GM19395 (cell line): Measurements from ENCODE around the gene AQP12B.
"Not testable (repeated sequence)": the region's sequence is repeated elsewhere in the genome, so short reads cannot be mapped to it uniquely, and the experiment has no call there.

ENCODE experiments used
- ATAC-seq: cut with Tn5 transposase; IDR thresholded peaks from one replicate; pipeline ENCODE4 v1.9.1; 2021; ENCODE audit warnings: mild to moderate bottlenecking, moderate library complexity; ENCODE audit not compliant: unreplicated experiment

The AQP12B gene

DNA sequence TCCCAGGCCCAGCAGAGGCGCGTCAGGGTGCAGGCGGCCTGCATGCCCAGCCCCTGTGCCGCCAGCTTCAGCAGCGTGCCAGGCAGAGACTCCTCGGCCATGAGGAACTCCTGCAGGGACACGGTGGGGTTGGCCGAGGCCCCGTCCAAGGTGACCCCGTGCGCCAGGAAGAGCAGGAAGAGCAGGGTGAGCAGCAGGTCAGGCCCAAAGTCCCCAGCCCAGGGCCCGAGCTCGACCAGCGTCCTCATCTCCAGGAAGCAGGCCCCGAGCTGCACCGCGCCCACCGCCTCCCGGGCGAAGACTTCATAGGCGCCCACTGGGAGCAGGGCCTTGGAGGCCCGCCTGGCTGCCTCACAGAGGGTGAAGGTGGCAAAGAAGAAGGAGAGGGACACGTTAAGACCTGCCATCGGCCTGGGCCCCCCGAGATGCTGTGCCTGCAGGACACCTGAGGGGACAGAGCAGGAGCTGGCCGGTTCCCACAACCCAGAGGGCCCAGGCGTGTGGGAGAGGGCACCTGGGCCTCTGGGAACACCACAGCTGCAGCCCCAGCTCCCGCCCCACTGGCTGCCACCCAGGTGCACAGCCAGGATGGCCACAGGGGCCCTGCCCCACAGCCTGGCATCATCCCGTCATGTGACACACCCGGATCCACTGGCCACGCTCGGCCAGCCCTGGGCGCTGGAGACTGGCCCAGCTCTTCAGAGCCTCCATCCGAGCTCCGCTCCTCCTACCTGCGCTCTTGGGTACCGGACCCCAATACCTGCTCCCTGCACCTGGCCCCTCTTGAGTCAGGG lies at the start of gene AQP12B:
Gene AQP12B, minus strand, starts transcription at position 455 of the 794 bp plus-strand sequence. Its CDS starts 48 bp downstream, at position 407.
- ATAC-seq: not testable (repeated sequence)

- ATAC-seq: no peak
Observed at GRCh38 chr2:240732184-240732583, 49.5 kb upstream of the AQP12B start.

GRCh38 chr2:240731178-240731545 lies 48.5 kb upstream of the AQP12B start:
- no peak for ATAC-seq

GRCh38 chr2:240730501-240731177 lies 48.0 kb upstream of the AQP12B start:
- ATAC-seq: no peak

DNA sequence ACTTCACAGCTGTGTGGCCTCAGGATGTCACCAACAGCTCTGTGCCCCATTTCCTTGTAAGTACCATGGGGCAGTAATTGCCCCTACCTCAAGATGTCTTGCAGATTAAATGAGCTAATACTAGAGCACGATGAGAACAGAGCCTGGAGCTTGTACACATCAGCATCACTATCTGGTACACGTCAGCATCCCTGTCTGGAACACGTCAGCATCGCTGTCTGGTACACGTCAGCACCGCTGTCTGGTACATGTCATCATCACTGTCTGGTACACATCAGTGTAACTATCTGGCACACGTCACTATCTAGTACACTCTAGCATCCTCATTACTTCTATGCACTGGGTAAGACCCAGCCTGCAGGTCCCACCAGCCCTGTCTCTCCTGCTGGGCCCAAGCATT lies 46.1 kb upstream of the AQP12B start:
- ATAC-seq: no peak

DNA sequence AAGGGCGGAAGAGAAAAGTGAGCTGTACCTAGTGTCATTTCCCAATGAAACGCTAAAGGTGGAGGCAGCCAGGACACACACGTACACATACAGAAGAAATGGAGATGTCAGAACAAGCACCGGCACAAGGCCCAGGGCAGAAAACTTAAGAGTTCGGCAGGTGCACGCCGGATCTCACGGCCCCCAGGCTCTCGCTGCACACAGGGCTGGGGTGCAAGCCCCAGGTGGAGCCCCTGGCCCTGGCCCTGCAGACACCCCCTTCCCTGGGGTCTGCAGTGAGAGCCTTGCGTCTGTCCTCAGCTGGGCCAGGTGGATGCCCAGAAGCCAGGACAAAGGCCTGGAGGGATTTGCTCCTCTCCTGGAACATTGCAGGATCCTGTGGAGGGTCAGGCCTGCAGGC lies 45.7 kb upstream of the AQP12B start:
- ATAC-seq: no peak

- no peak for ATAC-seq
Observed at GRCh38 chr2:240727913-240728312, 45.2 kb upstream of the AQP12B start.

DNA sequence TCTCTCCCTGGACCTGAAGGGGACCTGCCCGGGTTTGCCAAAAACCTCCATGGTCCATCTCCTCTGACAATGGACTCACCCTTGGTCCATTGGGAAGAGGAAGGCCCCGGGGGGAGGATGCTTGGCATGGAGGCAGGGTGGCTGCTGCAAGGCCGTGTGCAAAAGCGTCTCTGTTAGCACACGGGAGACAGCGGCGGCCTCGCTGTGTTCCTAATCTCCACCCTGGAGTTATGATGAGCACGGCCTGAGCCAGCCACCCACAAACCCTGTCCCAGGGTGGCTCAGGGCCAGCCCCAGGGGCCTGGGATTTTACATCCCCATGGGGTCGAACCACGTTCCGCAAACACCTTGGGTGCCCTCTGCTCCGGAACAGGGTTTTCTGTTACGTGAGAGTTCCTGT lies 44.8 kb upstream of the AQP12B start:
- ATAC-seq: no peak

- no peak for ATAC-seq
Observed at GRCh38 chr2:240726876-240727275, 44.2 kb upstream of the AQP12B start.

- no peak for ATAC-seq
Observed at GRCh38 chr2:240725671-240726070, 43.0 kb upstream of the AQP12B start.

- no peak for ATAC-seq
Observed at GRCh38 chr2:240725266-240725665, 42.6 kb upstream of the AQP12B start.

DNA sequence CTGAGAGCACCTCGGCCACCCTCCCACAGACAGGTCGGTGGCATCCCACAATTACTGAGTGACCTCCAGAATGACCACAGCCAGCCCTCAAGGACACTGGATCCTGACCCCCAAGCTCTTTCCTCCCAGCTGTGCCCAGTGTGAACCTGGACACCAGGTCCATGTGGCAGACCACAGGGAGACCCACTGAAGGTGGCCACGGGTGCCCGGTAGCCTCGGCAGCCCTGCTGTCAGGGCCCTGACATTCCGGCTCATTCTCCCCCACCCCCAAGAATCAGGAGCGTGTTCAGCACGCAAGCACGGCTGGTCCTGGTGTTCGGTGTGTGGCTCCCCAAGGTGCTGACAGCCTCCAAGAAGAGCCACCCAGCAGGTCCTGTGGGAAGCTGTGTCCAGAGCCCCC lies 41.7 kb upstream of the AQP12B start:
- no peak for ATAC-seq

GRCh38 chr2:240723851-240724250 lies 41.2 kb upstream of the AQP12B start:
- no peak for ATAC-seq

GRCh38 chr2:240722796-240723735 lies 40.4 kb upstream of the AQP12B start:
- no peak for ATAC-seq

- ATAC-seq: no peak
Observed at GRCh38 chr2:240722376-240722775, 39.7 kb upstream of the AQP12B start.

DNA sequence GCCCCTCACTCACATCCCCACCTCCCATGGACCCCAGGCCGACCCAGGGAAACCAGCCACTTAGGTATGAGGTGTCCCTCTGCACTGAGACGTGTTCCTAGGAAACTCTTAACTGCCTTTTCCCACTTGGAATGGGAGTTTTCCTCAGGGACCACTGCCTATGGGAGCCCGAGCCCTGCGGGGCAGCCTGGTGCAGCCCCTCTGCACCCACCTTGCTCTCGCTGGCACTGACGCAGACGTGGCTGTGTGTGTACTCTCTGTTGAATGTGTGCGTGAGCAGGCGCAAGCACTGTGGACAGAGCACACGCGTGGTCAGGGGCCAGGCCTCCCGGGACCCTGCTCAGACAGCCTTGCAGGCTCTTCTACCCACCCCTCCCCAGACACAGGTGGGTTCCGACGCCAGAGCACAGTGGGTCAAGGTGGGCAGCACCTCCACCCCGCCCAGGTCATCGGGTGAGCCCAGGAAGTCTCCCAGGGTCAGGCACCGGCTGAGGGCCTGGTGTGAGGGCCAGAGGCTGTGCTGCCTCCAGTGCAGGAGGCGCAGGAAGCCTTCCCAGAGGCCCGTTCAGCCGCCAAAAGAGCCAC lies 39.0 kb upstream of the AQP12B start:
- no peak for ATAC-seq

GRCh38 chr2:240720686-240721595 lies 38.3 kb upstream of the AQP12B start:
- no peak for ATAC-seq

- ATAC-seq: no peak
Observed at GRCh38 chr2:240719676-240720545, 37.2 kb upstream of the AQP12B start.

- ATAC-seq: no peak
Observed at GRCh38 chr2:240718896-240719490, 36.3 kb upstream of the AQP12B start.
